H1 (cell line): ENCODE results near the gene ANK2. TPM values are rescaled to one million over a fixed set of nuclear protein-coding genes. Genes with fewer than 3 reads are reported as not detected.

Experiments
- CTCF ChIA-PET: fragments of 300-600 bp; sonication (Branson Sonifier 250); formaldehyde crosslinking; loops from one replicate; lab custom pipeline; 2021; ENCODE audit not compliant: partially characterized antibody; lab: Charles Lee
- POLR2A ChIA-PET: fragments of 300-600 bp; sonication (Branson Sonifier 250); formaldehyde crosslinking; loops from one replicate; lab custom pipeline; 2021; ENCODE audit warnings: inconsistent platforms; ENCODE audit not compliant: partially characterized antibody; lab: Charles Lee
- DNase-seq, 2 experiments: peaks; one replicate each; pipeline versions ENCODE4 v3.0.0 to v3.0.0-alpha.2; 2010 to 2022; ENCODE audit warnings: low spot score in 2 of 2, low read depth in 1 of 2, mixed read lengths in 1 of 2
- FAIRE-seq: peaks from 2 replicates; lab custom pipeline; 2011; peaks lifted over from hg19 to GRCh38; lab: Jason Lieb, UNC
- H2AFZ ChIP-seq: 2 replicates; pipeline ENCODE4 v1.8.1; 2012; ENCODE audit warnings: low read length, inconsistent platforms
- H2AK5ac ChIP-seq: 2 replicates; pipeline ENCODE4 v1.6.1; 2013; ENCODE audit warnings: low read depth, low read length
- H2BK120ac ChIP-seq: replicated peaks from 2 replicates; pipeline ENCODE3; 2013; ENCODE audit warnings: low read depth, low read length, inconsistent platforms
- H2BK12ac ChIP-seq: 2 replicates; pipeline ENCODE4 v1.6.1; 2013; ENCODE audit warnings: low read depth, low read length
- H2BK15ac ChIP-seq: 2 replicates; pipeline ENCODE4 v1.6.1; 2013; ENCODE audit warnings: low read length
- H2BK20ac ChIP-seq: 2 replicates; pipeline ENCODE4 v1.6.1; 2013; ENCODE audit warnings: low read length
- H2BK5ac ChIP-seq: 2 replicates; pipeline ENCODE4 v1.6.1; 2013; ENCODE audit warnings: low read depth, low read length
- H3K14ac ChIP-seq: 2 replicates; pipeline ENCODE4 v1.6.1; 2013; ENCODE audit warnings: inconsistent platforms; ENCODE audit not compliant: insufficient read length
- H3K18ac ChIP-seq: 2 replicates; pipeline ENCODE4 v1.6.1; 2013; ENCODE audit warnings: low read length; ENCODE audit errors: extremely low read depth
- H3K23ac ChIP-seq: 2 replicates; pipeline ENCODE4 v1.6.1; 2013; ENCODE audit warnings: inconsistent platforms; ENCODE audit not compliant: insufficient read length
- H3K23me2 ChIP-seq: 2 replicates; pipeline ENCODE4 v1.6.1; 2013; ENCODE audit warnings: low read depth, low read length
- H3K27ac ChIP-seq: 2 replicates; pipeline ENCODE4 v1.6.1; 2011; ENCODE audit warnings: low read depth, low read length, inconsistent platforms
- H3K27me3 ChIP-seq, 4 experiments: replicated peaks in 1 of 4; 1 replicate in 1 of 4; 2 replicates in 3 of 4; pipeline versions ENCODE4 v1.6.1 to v1.8.1; 2011 to 2013; ENCODE audit warnings: low read length in 3 of 4, mild to moderate bottlenecking in 3 of 4, inconsistent platforms in 2 of 4, mixed read lengths in 2 of 4, moderate library complexity in 1 of 4; ENCODE audit not compliant: control insufficient read depth in 3 of 4, insufficient read depth in 3 of 4; ENCODE audit errors: extremely low read depth in 1 of 4
- H3K36me3 ChIP-seq, 4 experiments: 2 replicates each; pipeline versions ENCODE4 v1.6.1 to v1.8.1; 2011 to 2013; ENCODE audit warnings: mild to moderate bottlenecking in 4 of 4, low read length in 3 of 4, moderate library complexity in 2 of 4, control low read depth in 1 of 4, inconsistent platforms in 1 of 4; ENCODE audit not compliant: insufficient read depth in 4 of 4, control insufficient read depth in 2 of 4
- H3K4ac ChIP-seq: replicated peaks from 2 replicates; pipeline ENCODE3; 2013; ENCODE audit warnings: low read length, low read depth, mixed read lengths, inconsistent platforms; ENCODE audit not compliant: insufficient read length
- H3K4me1 ChIP-seq, 4 experiments: replicated peaks in 1 of 4; 1 replicate in 1 of 4; 2 replicates in 3 of 4; pipeline versions ENCODE4 v1.6.1 to v1.8.1; 2011 to 2013; ENCODE audit warnings: low read length in 3 of 4, inconsistent platforms in 2 of 4, mixed read lengths in 1 of 4; ENCODE audit not compliant: insufficient read depth in 4 of 4, control insufficient read depth in 3 of 4
- H3K4me2 ChIP-seq, 2 experiments: 2 replicates each; pipeline versions ENCODE4 v1.6.1 to v1.8.1; 2011 to 2013; ENCODE audit warnings: low read depth in 2 of 2, low read length in 2 of 2, control low read depth in 1 of 2, inconsistent platforms in 1 of 2, mild to moderate bottlenecking in 1 of 2; ENCODE audit not compliant: insufficient read depth in 1 of 2
- H3K4me3 ChIP-seq, 4 experiments: fragments of 200-600, 300-600 bp in 1 of 4; sonication (generic), shearing (Covaris generic), sonication (Bioruptor Twin) in 1 of 4; 2 replicates each; pipeline versions ENCODE4 v1.5.1 to v1.8.1; 2011 to 2016; ENCODE audit warnings: low read length in 4 of 4, low read depth in 3 of 4, control low read depth in 2 of 4, inconsistent platforms in 2 of 4, mild to moderate bottlenecking in 2 of 4, mixed read lengths in 1 of 4, moderate library complexity in 1 of 4; ENCODE audit not compliant: insufficient read depth in 2 of 4; ENCODE audit errors: extremely low read depth in 1 of 4
- H3K56ac ChIP-seq: replicated peaks from 2 replicates; pipeline ENCODE3; 2013; ENCODE audit warnings: low read depth, mild to moderate bottlenecking, mixed read lengths, low read length, inconsistent platforms; ENCODE audit not compliant: insufficient read length
- H3K79me1 ChIP-seq: 2 replicates; pipeline ENCODE4 v1.6.1; 2013; ENCODE audit warnings: low read depth, low read length, control low read depth
- H3K79me2 ChIP-seq, 2 experiments: 2 replicates each; pipeline versions ENCODE4 v1.6.1 to v1.8.1; 2012 to 2013; ENCODE audit warnings: low read length in 2 of 2, mild to moderate bottlenecking in 2 of 2, inconsistent platforms in 1 of 2; ENCODE audit not compliant: insufficient read depth in 2 of 2, control insufficient read depth in 1 of 2
- H3K9ac ChIP-seq, 4 experiments: replicated peaks in 1 of 4; 1 replicate in 1 of 4; 2 replicates in 3 of 4; pipeline versions ENCODE4 v1.6.1 to v1.8.1; 2011 to 2013; ENCODE audit warnings: low read depth in 3 of 4, low read length in 3 of 4, control low read depth in 2 of 4, mild to moderate bottlenecking in 2 of 4, moderate library complexity in 2 of 4, inconsistent platforms in 1 of 4; ENCODE audit errors: extremely low read depth in 1 of 4
- H3K9me3 ChIP-seq, 2 experiments: 2 replicates each; pipeline versions ENCODE4 v1.6.1 to v1.8.1; 2012 to 2013; ENCODE audit warnings: mild to moderate bottlenecking in 2 of 2, moderate library complexity in 2 of 2, control low read depth in 1 of 2, inconsistent platforms in 1 of 2, low read depth in 1 of 2, low read length in 1 of 2, mixed read lengths in 1 of 2; ENCODE audit not compliant: insufficient read depth in 2 of 2
- H4K20me1 ChIP-seq, 2 experiments: replicated peaks in 1 of 2; 2 replicates each; pipeline versions ENCODE3 to v1.8.1; 2011 to 2013; ENCODE audit warnings: inconsistent platforms in 2 of 2, low read length in 2 of 2, mild to moderate bottlenecking in 1 of 2; ENCODE audit not compliant: insufficient read depth in 2 of 2, control insufficient read depth in 1 of 2
- H4K5ac ChIP-seq: 2 replicates; pipeline ENCODE4 v1.6.1; 2013; ENCODE audit warnings: low read length, low read depth, mixed read lengths, inconsistent platforms; ENCODE audit not compliant: insufficient read length
- H4K8ac ChIP-seq: 2 replicates; pipeline ENCODE4 v1.8.0; 2013; ENCODE audit warnings: mild to moderate bottlenecking, moderate library complexity, low read length, inconsistent platforms; ENCODE audit not compliant: insufficient read depth; ENCODE audit errors: extremely low read depth
- H4K91ac ChIP-seq: replicated peaks from 2 replicates; pipeline ENCODE3; 2013; ENCODE audit warnings: low read length, mixed read lengths, inconsistent platforms; ENCODE audit not compliant: insufficient read length
- CEBPB ChIP-seq: IDR thresholded peaks from 2 replicates; pipeline ENCODE4 v1.6.1; 2012; ENCODE audit warnings: low read depth, low read length
- EP300 ChIP-seq, 2 experiments: IDR thresholded peaks; 1 replicate in 1 of 2; 2 replicates in 1 of 2; pipeline ENCODE4 v1.6.1; 2011 to 2012; ENCODE audit warnings: low read depth in 2 of 2, low read length in 2 of 2, mild to moderate bottlenecking in 2 of 2, borderline replicate concordance in 1 of 2, inconsistent platforms in 1 of 2, moderate library complexity in 1 of 2
- JUN ChIP-seq: IDR thresholded peaks from 2 replicates; pipeline ENCODE4 v1.6.1; 2011; ENCODE audit warnings: low read depth, mild to moderate bottlenecking, improper control_type of control experiment, low read length
- MAFK ChIP-seq: IDR thresholded peaks from 2 replicates; pipeline ENCODE4 v1.6.1; 2012; ENCODE audit warnings: low read depth, mild to moderate bottlenecking, improper control_type of control experiment, low read length
- NANOG ChIP-seq: IDR thresholded peaks from 2 replicates; pipeline ENCODE4 v1.6.1; 2011; ENCODE audit warnings: low read length, low read depth, mild to moderate bottlenecking, inconsistent platforms; ENCODE audit not compliant: insufficient read depth, poor library complexity, severe bottlenecking
- PHF8 ChIP-seq: fragments of 200-600 bp; sonication (generic); conservative IDR thresholded peaks from 2 replicates; pipeline ENCODE4 v1.7.1; 2012; ENCODE audit warnings: low read depth, mild to moderate bottlenecking, inconsistent platforms, low read length, moderate library complexity
- POLR2A ChIP-seq, 2 experiments: IDR thresholded peaks; 1 replicate in 1 of 2; 2 replicates in 1 of 2; pipeline ENCODE4 v1.6.1; 2011; ENCODE audit warnings: low read depth in 2 of 2, low read length in 2 of 2, mild to moderate bottlenecking in 2 of 2; ENCODE audit errors: control extremely low read depth in 1 of 2
- POU5F1 ChIP-seq: IDR thresholded peaks from 2 replicates; pipeline ENCODE4 v1.6.1; 2011; ENCODE audit warnings: low read depth, mild to moderate bottlenecking, low read length, moderate library complexity
- RNF2 ChIP-seq: fragments of 200-900, 300-1000 bp; sonication (generic); IDR thresholded peaks from 2 replicates; pipeline ENCODE4 v1.7.1; 2016; ENCODE audit warnings: borderline replicate concordance, low read depth, mild to moderate bottlenecking, antibody characterized with exemption, low read length; ENCODE audit not compliant: poor library complexity, severe bottlenecking; ENCODE audit errors: missing control alignments
- SIN3A ChIP-seq, 2 experiments: IDR thresholded peaks in 1 of 2; conservative IDR thresholded peaks in 1 of 2; 2 replicates each; pipeline ENCODE4 v1.6.1; 2011 to 2012; ENCODE audit warnings: low read length in 2 of 2, improper control_type of control experiment in 1 of 2, low read depth in 1 of 2, mild to moderate bottlenecking in 1 of 2
- SIRT6 ChIP-seq: IDR thresholded peaks from one replicate; pipeline ENCODE4 v1.7.1; 2012; ENCODE audit warnings: low read length, inconsistent platforms
- SP1 ChIP-seq: IDR thresholded peaks from 2 replicates; pipeline ENCODE4 v1.6.1; 2011; ENCODE audit warnings: low read depth, low read length
- SUZ12 ChIP-seq: fragments of 200-600 bp; sonication (generic); IDR thresholded peaks from 2 replicates; pipeline ENCODE4 v1.6.1; 2012; ENCODE audit warnings: mild to moderate bottlenecking, inconsistent platforms, low read length, moderate library complexity, mixed read lengths
- YY1 ChIP-seq: IDR thresholded peaks from 2 replicates; pipeline ENCODE4 v1.6.1; 2011; ENCODE audit warnings: low read depth, mild to moderate bottlenecking, low read length
- ZNF274 ChIP-seq: IDR thresholded peaks from 2 replicates; pipeline ENCODE4 v1.7.0; 2012; ENCODE audit warnings: low read length, borderline replicate concordance; ENCODE audit errors: extremely low read depth
- WGBS, 2 experiments: shearing (Covaris generic) in 1 of 2; methylation state at CpG; one replicate each; pipeline versions ENCODE4 v1.1.6 to v1.1.7; 2013 to 2015; ENCODE audit warnings: low lambda C conversion rate in 2 of 2, mixed read lengths in 2 of 2, inconsistent platforms in 1 of 2, low coverage in 1 of 2, missing lambda C conversion rate in 1 of 2; ENCODE audit not compliant: insufficient replicate concordance in 2 of 2, insufficient coverage in 1 of 2, insufficient read length in 1 of 2; ENCODE audit errors: extremely low coverage in 1 of 2, missing lambda C conversion rate in 1 of 2; 5-methylcytosine and 5-hydroxymethylcytosine counted together
- polyA plus RNA-seq, 7 experiments: library from polyadenylated mRNA; depleted of rRNA in 3 of 7; stranded (reverse) in 5 of 7; unstranded in 2 of 7; fragments of >200 nt in 5 of 7; fragments of 200-250 nt in 2 of 7; gene quantifications; 1 replicate in 5 of 7; 2 replicates in 1 of 7; 4 replicates in 1 of 7; pipeline versions ENCODE4 v1.2.1 to v1.2.3, GENCODE V29; 2011 to 2013; ENCODE audit warnings: missing spikeins in 2 of 7, mixed read lengths in 2 of 7
- total RNA-seq: library from RNA; stranded (reverse); fragmentation: NEBNext Ultra II Directional; extraction: Animal tissue kit (Norgen Biotek cat#: 25700); gene quantifications from 2 replicates; pipeline ENCODE4 v1.2.1, GENCODE V29; 2021

ANK2 gene
- total and polyA plus RNA-seq, 2 of the 8 experiments (the other 6 are each of a cell fraction or from before 2014, with no cell fraction given), result 14.2 to 35.1 TPM

- H3K4me1 ChIP-seq, result no peaks in the 10 kb centered on the region; a peak in 1 of 7 replicates
- H4K8ac ChIP-seq, result no peak overlapping the region
- no peaks in the 10 kb centered on the region for H3K79me2 ChIP-seq
- H2BK12ac ChIP-seq, result no peak overlapping the region
- no peak overlapping the region for H3K18ac ChIP-seq
- no peaks in the 10 kb centered on the region for H3K23me2 ChIP-seq
- FAIRE-seq (no peak), DNase-seq (no peak)
- no peaks in the 10 kb centered on the region for H3K36me3 ChIP-seq
- no peak overlapping the region for H4K5ac ChIP-seq
- H3K4me3 ChIP-seq, result no peak overlapping the region
- no peak overlapping the region for H2BK120ac ChIP-seq
- WGBS, 2 experiments, result 82% methylated on average over 2 of the region's 2 CpGs; no CpG with 5 or more reads in 1 of the 2 experiments
- ChIA-PET CTCF (interaction anchor here (1.2 kb wide), 1 partner anchor 58 kb away, joined by 3 read pairs; no protein-coding TSS in a partner anchor), POLR2A (no interaction called here)
- no peak overlapping the region for H2BK5ac ChIP-seq
- TF ChIP-seq SIRT6, result no peak
- no peak for TF ChIP-seq YY1
- TF ChIP-seq JUN, result no peak
- TF ChIP-seq MAFK, result no peak
- TF ChIP-seq SP1, result no peak
- TF ChIP-seq SUZ12, result no peak
- no peak for TF ChIP-seq CEBPB
- no peak for TF ChIP-seq POLR2A (IDR thresholded peaks at IDR 0.05; ENCODE audit: control extremely low read depth in 1 of 2, low read depth in 2 of 2, low read length in 2 of 2)
- no peak for TF ChIP-seq ZNF274
- TF ChIP-seq POU5F1, result no peak
- TF ChIP-seq RNF2, result no peak
- no peak for TF ChIP-seq EP300 (IDR thresholded peaks at IDR 0.05; ENCODE audit: borderline replicate concordance in 1 of 2, low read depth in 2 of 2, low read length in 2 of 2)
- no peak for TF ChIP-seq SIN3A (conservative IDR thresholded peaks at IDR 0.05 in 1 of 2, IDR thresholded peaks at IDR 0.05 in 1 of 2; ENCODE audit: low read depth in 1 of 2, low read length in 2 of 2)
- TF ChIP-seq PHF8, result no peak
- no peak for TF ChIP-seq NANOG
- no peak overlapping the region for H3K23ac ChIP-seq
- no peak overlapping the region for H2BK15ac ChIP-seq
- H3K27ac ChIP-seq, result no peak overlapping the region
- no peaks in the 10 kb centered on the region for H3K79me1 ChIP-seq
- no peak overlapping the region for H3K4me2 ChIP-seq
- H3K4ac ChIP-seq, result no peak overlapping the region
- H3K9ac ChIP-seq, result no peak overlapping the region
- no peak overlapping the region for H2BK20ac ChIP-seq
- no peak overlapping the region for H3K14ac ChIP-seq
- H4K91ac ChIP-seq, result no peak overlapping the region
- H3K56ac ChIP-seq, result no peak overlapping the region
- H2AK5ac ChIP-seq, result no peak overlapping the region
- H3K9me3 ChIP-seq, result no peaks in the 10 kb centered on the region
- H2AFZ ChIP-seq, result no peak overlapping the region
- no peaks in the 10 kb centered on the region for H3K27me3 ChIP-seq
- H4K20me1 ChIP-seq, result no peaks in the 10 kb centered on the region
Observed at GRCh38 chr4:113009461-113009860, 40.0 kb upstream of the ANK2 start.
